ENCODE measurements around the gene USP15. TPM values are rescaled to one million over a fixed set of nuclear protein-coding genes. Genes with fewer than 3 reads are reported as not detected.

The USP15 gene
- total and polyA plus RNA-seq, 2 of the 4 experiments (the other 2 are of a cell fraction), result 28.5 to 49.6 TPM

DNA sequence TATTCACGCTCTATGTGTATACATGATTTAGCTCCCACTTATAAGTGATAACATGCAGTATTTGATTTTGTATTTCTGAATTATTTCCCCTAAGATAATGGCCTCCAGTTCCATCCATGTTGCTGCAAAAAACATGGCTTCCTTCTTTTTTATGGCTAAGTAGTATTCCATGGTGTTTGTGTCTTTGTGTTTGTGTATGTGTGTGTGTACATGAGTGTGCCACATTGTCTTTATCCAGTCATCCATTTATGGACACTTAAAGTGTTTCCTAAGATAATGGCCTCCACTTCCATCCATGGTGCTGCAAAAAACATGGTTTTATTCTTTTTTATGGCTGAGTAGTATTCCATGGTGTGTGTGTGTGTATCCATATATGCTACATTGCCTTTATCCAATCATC is 25.1 kb downstream of the USP15 start:
- Histone ChIP-seq H3K18ac (ENCODE audit: low read depth, low read length) (no peak overlapping the region), H4K20me1 (ENCODE audit: insufficient read depth, low read length) (peaks cover 47% of the 10 kb centered on the region), H2BK5ac (ENCODE audit: low read depth, low read length, poor library complexity, severe bottlenecking) (no peak overlapping the region), H2AK9ac (replicated peaks; ENCODE audit: low read depth, low read length, poor library complexity) (no peak overlapping the region), H3K9me3 (ENCODE audit: control insufficient read depth, insufficient read depth, low read length) (0 out of 2 replicates have a peak, but pooled peaks cover under 1% of the 10 kb centered on the region), H2BK15ac (ENCODE audit: low read depth, low read length) (no peak overlapping the region), H3K9me1 (ENCODE audit: insufficient read depth, low read length) (peaks cover 3% of the 10 kb centered on the region; the same call in 1 of the 2 replicates), H4K91ac (ENCODE audit: insufficient read depth, low read depth, low read length) (no peak overlapping the region), H3K14ac (replicated peaks; ENCODE audit: low read depth, low read length) (no peak overlapping the region), H3K23ac (ENCODE audit: low read depth, low read length) (no peak overlapping the region), H2AFZ (replicated peaks; ENCODE audit: low read length, poor library complexity) (no peak overlapping the region), H3K56ac (ENCODE audit: extremely low read depth, insufficient read depth, low read length) (no peak overlapping the region), H3K4me2 (ENCODE audit: low read depth, low read length) (no peak overlapping the region), H2BK120ac (ENCODE audit: low read depth, low read length) (no peak overlapping the region), H3K4ac (ENCODE audit: low read depth, low read length) (no peak overlapping the region), H4K5ac (ENCODE audit: low read depth, low read length) (no peak overlapping the region), H3K79me1 (ENCODE audit: low read depth in 1 of 2, low read length in 2 of 2) (peaks cover 13 to 50% of the 10 kb centered on the region in 2 experiments), H2AK5ac (ENCODE audit: low read depth, low read length) (no peak overlapping the region), H3K4me1 (ENCODE audit: control insufficient read depth, insufficient read depth, low read length) (no peaks in the 10 kb centered on the region), H2BK20ac (ENCODE audit: low read depth, low read length) (no peak overlapping the region), H3K9ac (ENCODE audit: low read depth, low read length) (no peak overlapping the region), H4K8ac (ENCODE audit: low read depth in 2 of 2, low read length in 2 of 2) (no peak overlapping the region), H3K4me3 (ENCODE audit: insufficient read depth, low read depth, low read length) (no peak overlapping the region), H3K36me3 (ENCODE audit: control insufficient read depth, insufficient read depth, low read length) (no peaks in the 10 kb centered on the region), H3K27ac (ENCODE audit: insufficient read depth, low read length) (no peak overlapping the region), H3K27me3 (ENCODE audit: control insufficient read depth, insufficient read depth, low read length) (no peaks in the 10 kb centered on the region)
- no TSS peak for BruUV-seq (replicated peaks)
- in situ Hi-C loops (cut with MboI; ENCODE audit: low sequenced_read_pairs), result no loop called here
- dilution Hi-C loops (cut with HindIII; ENCODE audit: low sequenced_read_pairs, unreplicated experiment), result no loop called here
- ChIA-PET CTCF (no interaction called here), POLR2A (ENCODE audit: unreplicated experiment) (no interaction called here)
- intact Hi-C loops (cut with micrococcal nuclease), result no loop called here
- TF ChIP-seq CHD1 (IDR thresholded peaks at IDR 0.05; ENCODE audit: low read depth, low read length) (no peak), FOS (IDR thresholded peaks at IDR 0.05; ENCODE audit: low read depth, low read length) (no peak), MXI1 (IDR thresholded peaks at IDR 0.05; ENCODE audit: borderline replicate concordance, low read depth, low read length) (no peak), NFE2L2 (IDR thresholded peaks at IDR 0.05; ENCODE audit: low read depth, low read length) (no peak), BHLHE40 (IDR thresholded peaks at IDR 0.05; ENCODE audit: low read depth, low read length) (no peak), MAZ (IDR thresholded peaks at IDR 0.05; ENCODE audit: borderline replicate concordance, low read depth, low read length) (no peak), RFX5 (IDR thresholded peaks at IDR 0.05; ENCODE audit: low read depth, low read length) (no peak), SMC3 (IDR thresholded peaks at IDR 0.05; ENCODE audit: low read depth, low read length) (no peak), MAFK (IDR thresholded peaks at IDR 0.05; ENCODE audit: low read depth, low read length) (no peak), RCOR1 (IDR thresholded peaks at IDR 0.05; ENCODE audit: insufficient replicate concordance, low read length) (no peak), POLR2A (IDR thresholded peaks at IDR 0.05; ENCODE audit: low read depth, low read length) (no peak), RAD21 (IDR thresholded peaks at IDR 0.05; ENCODE audit: low read length) (no peak), CEBPB (IDR thresholded peaks at IDR 0.05; ENCODE audit: low read depth, low read length) (no peak)
- TF ChIP-seq, protein P1, sequence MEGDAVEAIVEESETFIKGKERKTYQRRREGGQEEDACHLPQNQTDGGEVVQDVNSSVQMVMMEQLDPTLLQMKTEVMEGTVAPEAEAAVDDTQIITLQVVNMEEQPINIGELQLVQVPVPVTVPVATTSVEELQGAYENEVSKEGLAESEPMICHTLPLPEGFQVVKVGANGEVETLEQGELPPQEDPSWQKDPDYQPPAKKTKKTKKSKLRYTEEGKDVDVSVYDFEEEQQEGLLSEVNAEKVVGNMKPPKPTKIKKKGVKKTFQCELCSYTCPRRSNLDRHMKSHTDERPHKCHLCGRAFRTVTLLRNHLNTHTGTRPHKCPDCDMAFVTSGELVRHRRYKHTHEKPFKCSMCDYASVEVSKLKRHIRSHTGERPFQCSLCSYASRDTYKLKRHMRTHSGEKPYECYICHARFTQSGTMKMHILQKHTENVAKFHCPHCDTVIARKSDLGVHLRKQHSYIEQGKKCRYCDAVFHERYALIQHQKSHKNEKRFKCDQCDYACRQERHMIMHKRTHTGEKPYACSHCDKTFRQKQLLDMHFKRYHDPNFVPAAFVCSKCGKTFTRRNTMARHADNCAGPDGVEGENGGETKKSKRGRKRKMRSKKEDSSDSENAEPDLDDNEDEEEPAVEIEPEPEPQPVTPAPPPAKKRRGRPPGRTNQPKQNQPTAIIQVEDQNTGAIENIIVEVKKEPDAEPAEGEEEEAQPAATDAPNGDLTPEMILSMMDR (conservative IDR thresholded peaks at IDR 0.05; ENCODE audit: low read depth, low read length), result no peak
- TF ChIP-seq, protein P2, sequence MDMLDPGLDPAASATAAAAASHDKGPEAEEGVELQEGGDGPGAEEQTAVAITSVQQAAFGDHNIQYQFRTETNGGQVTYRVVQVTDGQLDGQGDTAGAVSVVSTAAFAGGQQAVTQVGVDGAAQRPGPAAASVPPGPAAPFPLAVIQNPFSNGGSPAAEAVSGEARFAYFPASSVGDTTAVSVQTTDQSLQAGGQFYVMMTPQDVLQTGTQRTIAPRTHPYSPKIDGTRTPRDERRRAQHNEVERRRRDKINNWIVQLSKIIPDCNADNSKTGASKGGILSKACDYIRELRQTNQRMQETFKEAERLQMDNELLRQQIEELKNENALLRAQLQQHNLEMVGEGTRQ (IDR thresholded peaks at IDR 0.05; ENCODE audit: low read depth, low read length), result no peak
- TF ChIP-seq, protein P3, sequence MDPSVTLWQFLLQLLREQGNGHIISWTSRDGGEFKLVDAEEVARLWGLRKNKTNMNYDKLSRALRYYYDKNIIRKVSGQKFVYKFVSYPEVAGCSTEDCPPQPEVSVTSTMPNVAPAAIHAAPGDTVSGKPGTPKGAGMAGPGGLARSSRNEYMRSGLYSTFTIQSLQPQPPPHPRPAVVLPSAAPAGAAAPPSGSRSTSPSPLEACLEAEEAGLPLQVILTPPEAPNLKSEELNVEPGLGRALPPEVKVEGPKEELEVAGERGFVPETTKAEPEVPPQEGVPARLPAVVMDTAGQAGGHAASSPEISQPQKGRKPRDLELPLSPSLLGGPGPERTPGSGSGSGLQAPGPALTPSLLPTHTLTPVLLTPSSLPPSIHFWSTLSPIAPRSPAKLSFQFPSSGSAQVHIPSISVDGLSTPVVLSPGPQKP (IDR thresholded peaks at IDR 0.05; ENCODE audit: borderline replicate concordance, low read depth, low read length), result no peak
- ATAC-seq (ENCODE audit: low read depth) (no peak), DNase-seq (no peak)
- no CpG with 5 or more reads among the region's 1 CpG for WGBS, 2 experiments (ENCODE audit: extremely low coverage in 2 of 2, insufficient read length in 1 of 2)

All from IMR-90 (cell line).